GM12801 (cell line): Measurements from ENCODE around the gene NUDCD3.

ENCODE experiments used
- TF ChIP-seq, protein P1 (sequence below): IDR thresholded peaks from one replicate; pipeline ENCODE4 v1.5.1; 2011; ENCODE audit warnings: control low read depth; ENCODE audit not compliant: insufficient read length; ENCODE audit errors: extremely low read depth

Gene NUDCD3

DNA sequence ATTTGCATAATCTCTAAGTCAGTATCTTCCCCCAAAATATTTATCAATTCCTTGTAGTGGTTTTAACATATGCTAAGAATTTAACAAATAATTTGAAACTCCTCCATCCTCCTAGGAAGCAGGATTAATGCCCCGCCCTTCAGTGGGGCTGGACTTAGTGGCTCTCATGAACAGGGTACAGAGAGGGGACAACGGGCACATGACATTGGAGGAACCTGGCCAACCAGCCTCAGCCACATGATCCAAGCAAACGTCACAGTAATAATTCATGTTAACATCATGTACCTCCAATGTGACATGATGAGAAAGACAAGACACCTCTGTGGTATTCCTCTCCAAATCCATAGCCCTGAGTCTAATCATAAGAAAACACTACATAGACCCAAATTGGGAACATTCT, 50.5 kb downstream of the NUDCD3 start:
- TF ChIP-seq, protein P1, sequence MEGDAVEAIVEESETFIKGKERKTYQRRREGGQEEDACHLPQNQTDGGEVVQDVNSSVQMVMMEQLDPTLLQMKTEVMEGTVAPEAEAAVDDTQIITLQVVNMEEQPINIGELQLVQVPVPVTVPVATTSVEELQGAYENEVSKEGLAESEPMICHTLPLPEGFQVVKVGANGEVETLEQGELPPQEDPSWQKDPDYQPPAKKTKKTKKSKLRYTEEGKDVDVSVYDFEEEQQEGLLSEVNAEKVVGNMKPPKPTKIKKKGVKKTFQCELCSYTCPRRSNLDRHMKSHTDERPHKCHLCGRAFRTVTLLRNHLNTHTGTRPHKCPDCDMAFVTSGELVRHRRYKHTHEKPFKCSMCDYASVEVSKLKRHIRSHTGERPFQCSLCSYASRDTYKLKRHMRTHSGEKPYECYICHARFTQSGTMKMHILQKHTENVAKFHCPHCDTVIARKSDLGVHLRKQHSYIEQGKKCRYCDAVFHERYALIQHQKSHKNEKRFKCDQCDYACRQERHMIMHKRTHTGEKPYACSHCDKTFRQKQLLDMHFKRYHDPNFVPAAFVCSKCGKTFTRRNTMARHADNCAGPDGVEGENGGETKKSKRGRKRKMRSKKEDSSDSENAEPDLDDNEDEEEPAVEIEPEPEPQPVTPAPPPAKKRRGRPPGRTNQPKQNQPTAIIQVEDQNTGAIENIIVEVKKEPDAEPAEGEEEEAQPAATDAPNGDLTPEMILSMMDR = no peak

- TF ChIP-seq, protein P1 = no peak
These were observed 51.6 kb downstream of the NUDCD3 start for GRCh38 chr7:44438816-44439215.

DNA sequence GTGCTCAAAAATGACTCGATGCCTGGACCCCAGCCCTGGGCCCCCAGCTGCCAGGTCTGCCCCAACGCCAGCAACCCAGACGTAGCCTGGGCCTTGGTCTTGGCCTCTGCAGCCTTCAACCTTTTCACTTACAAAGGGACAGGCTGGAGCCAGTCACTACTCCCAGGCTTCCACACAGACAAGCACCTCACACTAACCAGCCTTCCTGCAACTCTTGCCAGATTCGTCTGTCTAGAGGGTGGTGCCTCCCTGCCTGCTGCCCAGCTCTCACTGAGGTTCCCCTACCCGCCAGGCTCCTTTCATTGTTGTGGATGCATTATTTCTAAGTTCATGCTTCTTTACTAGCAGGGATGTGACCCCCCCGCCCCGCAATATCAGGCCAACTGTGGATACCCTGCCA, 56.3 kb downstream of the NUDCD3 start:
- TF ChIP-seq, protein P1 = no peak

DNA sequence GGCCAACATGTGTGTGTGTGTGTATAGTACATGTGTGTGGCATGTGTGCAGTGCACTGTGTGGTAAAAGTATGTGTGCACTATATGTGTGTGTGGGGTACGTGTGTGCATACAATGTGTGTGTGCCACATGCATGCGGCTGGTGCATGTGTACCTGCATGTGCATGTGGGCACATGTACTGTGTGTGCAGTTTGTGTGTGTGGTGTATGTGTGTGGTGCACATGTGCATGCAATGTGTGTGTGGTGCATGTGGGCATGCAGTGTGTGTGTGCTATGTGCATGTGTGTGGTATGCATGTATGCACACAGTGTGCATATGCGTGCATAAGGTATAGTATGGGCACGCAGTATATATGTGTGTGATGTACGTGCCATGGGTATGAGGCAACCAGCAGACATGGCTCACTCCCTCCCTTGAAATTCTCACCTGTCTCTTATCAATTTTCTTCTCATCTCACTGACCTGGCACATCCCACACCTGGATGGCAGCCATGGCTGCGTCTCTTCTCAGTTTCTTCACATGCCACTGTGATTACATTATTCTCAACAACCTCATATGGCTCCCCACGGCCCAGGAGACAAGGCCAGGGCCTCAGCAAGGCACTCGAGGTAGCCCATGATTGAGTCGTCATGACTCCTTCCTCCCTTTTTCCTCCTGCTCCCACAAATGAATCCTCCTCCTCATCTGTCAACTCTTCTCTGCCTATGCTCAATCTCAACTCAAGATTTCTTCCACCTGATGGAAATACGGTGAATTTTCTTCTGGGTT, 57.0 kb downstream of the NUDCD3 start:
- TF ChIP-seq, protein P1 = no peak

- TF ChIP-seq, protein P1 = no peak
These were observed 58.0 kb downstream of the NUDCD3 start for GRCh38 chr7:44432381-44432977.

DNA sequence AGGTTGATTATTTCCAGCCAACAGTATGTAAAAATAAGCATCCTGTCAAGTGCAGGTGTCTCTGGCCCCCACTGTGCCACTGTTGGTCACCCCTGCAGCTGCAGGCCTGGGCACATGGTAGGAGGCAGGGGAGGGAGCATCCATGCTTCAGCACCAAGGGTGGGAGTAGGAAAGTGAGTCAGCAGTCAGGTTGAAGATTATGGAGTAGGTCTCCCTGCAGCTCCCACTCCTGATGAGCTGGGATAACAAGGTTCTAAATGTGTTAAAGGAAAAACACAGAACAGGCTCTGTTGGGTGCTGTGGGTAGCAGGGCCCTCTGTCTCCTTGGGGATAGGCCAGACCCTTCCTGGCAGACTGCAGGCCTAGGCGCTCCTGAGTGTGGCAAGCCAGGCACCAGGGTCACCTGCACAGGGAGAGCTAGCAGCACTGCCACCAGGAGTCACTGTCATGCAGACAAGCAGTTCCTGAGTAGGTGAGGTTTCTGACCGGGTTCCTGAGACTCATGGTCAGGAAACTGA, 59.3 kb downstream of the NUDCD3 start:
- TF ChIP-seq, protein P1 = no peak

DNA sequence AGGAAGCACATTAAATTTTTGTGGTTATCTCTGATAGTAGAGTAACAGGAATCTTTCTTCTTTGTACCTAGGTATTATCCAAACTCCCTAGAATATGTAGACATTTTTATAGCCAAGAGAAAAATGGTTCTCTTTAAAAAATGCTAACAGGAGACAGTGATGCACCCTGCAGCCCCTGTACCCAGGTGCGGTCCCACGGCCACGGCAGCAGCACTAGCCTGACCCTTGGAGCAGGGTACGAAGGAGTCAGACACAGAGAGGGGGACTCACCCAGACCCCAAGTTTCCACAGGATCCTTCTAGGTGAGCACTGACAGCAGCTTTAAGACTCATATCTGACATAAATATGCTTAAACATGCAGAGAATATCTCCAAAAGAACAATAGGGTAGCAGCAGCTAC, 60.4 kb downstream of the NUDCD3 start:
- TF ChIP-seq, protein P1 = no peak
